Anterior cingulate cortex (tissue), 58 donors: ENCODE results near the gene OR1L6.

Experiments used
- DNase-seq, 58 donors: peaks; one replicate each; lab custom pipeline; 2025; lab: John Stamatoyannopoulos, UW

OR1L6 gene, protein sequence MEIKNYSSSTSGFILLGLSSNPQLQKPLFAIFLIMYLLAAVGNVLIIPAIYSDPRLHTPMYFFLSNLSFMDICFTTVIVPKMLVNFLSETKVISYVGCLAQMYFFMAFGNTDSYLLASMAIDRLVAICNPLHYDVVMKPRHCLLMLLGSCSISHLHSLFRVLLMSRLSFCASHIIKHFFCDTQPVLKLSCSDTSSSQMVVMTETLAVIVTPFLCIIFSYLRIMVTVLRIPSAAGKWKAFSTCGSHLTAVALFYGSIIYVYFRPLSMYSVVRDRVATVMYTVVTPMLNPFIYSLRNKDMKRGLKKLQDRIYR

GRCh38 chr9:122742003-122742402 is at the start of gene OR1L6:
Gene OR1L6 (plus strand): TSS chr9:122742303. CDS start chr9:122749848, 7,545 bp downstream.
- no peak for DNase-seq

DNA sequence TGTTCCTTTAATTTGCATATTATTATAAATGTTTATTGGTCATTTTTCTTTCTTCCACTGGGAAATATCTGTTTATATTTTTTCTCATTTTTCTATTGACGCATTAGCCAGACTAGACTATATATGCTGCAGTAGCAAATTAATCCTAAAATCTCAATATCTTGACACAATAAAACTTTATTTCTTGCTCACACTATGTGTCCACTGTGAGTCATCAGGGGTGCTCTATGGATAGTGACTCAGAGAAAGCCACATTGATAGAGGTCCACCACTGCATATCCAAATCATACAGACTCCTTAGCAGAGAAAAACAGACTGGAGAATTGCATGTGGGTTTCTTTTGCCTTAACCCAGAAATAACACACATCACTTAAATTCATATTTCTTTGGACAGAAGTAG is 46.4 kb upstream of the OR1L6 start:
- no peak for DNase-seq

DNA sequence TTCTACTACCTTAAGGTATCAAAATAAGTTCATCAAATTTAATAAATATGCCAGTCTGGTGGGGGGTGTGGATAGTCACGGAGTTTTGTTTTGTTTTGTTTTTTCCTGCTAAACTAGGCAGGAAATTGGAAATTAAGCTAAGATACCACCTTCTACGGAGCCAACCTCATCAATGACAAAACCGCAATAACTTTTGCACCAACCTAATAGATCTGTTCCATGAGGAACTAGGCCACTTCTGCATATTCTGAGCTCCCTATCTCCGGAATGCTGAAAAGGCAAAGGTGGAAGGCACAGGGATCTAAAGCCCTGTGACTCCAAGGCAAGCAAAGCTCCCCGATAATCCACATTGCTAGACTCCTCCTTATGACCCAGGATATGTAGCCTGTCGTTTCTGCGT is 24.1 kb upstream of the OR1L6 start:
- DNase-seq = no peak

DNA sequence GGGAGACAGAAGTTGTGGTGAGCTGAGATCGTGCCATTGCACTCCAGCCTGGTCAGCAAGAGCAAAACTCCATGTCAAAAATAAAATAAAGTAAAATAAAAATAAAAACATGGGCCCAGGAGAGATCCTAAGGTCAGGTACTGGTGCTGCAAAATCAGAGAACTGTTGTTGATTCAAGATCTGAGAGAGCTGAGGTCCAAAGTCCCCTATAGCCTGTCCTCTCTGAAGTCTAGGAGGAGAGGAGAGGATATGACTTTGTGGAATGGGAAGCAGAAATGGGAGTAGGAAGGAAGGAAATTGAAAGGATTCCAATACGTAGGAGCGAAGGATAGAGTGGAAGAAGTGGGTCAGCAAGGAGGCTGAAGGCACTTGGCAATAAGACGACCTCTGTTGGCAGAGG is 22.9 kb upstream of the OR1L6 start:
- DNase-seq = no peak

DNA sequence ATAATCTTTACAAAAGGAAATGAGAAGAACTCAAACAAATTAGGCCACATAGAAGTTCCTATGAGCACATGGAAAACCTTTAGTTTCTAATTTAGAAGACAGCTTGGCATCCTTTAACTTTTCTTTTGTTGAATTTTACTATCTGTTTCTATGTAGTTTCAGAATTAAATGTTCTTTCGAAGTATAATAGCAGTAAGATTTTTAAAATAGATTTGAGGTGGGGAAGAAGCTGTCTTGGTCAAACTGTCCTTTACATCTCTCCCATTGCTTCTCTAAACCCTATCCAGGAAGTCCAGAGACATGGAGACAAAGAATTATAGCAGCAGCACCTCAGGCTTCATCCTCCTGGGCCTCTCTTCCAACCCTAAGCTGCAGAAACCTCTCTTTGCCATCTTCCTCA is 18.4 kb upstream of the OR1L6 start, which contains the start of gene OR1L4:
TSS of gene OR1L4 (plus strand) at position 301 of the 400 bp plus-strand sequence. CDS start at position 301, 0 bp downstream.
- no peak for DNase-seq

DNA sequence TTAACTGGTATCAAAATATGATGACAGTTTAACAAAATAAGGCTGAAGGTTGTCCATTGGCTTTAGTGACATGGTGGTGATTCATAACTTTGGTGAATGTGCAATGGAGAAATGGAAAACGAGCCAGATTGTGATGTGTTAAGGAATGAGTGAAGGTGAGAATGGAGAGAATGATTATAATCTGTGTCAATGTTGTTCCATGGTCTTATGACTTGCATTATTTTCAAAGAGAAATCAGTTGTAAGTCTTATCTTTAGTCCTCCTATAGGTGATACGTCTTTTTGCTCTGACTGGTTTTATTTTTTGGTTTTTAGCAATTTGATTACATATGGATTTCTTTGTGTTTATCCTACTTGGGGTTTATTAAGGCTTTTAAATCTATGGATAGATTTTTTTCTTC is 12.7 kb downstream of the OR1L6 start:
- DNase-seq = no peak

- DNase-seq = no peak
Observed at GRCh38 chr9:122767817-122768216, 25.7 kb downstream of the OR1L6 start.

DNA sequence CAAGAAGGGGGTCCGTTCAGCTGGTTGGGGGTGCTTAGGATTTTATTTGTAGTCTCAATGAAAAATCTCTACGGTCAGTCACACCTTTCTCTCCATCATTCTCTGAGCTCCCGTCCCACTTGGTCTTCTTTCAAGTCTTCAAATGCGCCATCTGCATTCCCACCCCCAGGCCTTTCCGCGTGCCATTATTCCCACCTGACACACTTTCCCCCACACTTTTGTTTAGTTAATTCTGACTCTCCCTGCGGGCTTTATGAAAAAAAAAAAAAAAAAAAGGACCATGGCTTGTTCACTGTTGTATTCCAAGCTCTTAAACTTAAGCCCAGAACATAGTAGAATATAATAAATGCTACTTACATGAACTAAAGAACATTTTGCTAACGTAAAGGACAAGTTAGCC is 34.9 kb downstream of the OR1L6 start:
- DNase-seq = no peak

GRCh38 chr9:122777935-122778627 is 36.0 kb downstream of the OR1L6 start:
- DNase-seq = no peak

DNA sequence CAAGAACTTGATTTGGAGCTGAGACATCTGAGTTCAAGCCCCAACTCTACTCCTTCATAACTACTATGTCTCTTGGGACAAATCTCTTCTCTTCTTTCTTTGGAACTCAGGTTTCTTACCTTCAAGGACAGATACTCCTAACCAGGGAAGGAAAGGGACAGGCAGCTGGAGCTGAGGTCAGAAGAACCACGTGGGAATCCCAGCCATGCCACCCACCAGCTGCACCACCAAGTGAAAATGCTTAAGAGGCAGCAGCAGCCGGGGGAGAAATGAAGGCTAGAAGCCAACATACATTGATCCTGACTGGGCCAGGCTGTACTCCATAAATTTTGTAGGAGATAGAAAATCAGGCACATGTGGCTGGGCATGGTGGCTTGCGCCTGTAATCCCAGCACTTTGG is 37.1 kb downstream of the OR1L6 start:
- DNase-seq = no peak

DNA sequence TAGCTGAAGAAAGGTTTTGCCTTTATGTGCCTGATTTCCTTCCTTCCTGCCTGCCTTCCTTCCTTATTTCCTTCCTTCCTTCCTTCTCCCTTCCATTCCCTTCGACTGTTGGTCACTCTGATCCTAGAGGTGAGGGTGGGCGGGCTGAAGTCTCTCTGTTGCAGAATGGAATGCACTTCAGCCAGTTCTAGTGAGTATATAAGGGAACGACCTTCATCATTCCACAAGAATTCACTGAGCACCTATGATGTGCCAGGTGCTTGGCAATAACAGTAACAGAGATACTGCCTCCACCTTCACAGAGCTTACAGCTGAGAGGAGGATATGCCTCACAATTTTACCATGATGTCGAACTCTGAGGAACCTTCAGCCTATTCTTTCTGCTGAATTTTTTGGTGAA is 37.9 kb downstream of the OR1L6 start:
- no peak for DNase-seq

- DNase-seq = no peak
Observed at GRCh38 chr9:122781671-122782070, 39.6 kb downstream of the OR1L6 start.

- DNase-seq = no peak
Observed at GRCh38 chr9:122785269-122785668, 43.2 kb downstream of the OR1L6 start.

- no peak for DNase-seq
Observed at GRCh38 chr9:122786338-122786737, 44.2 kb downstream of the OR1L6 start.

DNA sequence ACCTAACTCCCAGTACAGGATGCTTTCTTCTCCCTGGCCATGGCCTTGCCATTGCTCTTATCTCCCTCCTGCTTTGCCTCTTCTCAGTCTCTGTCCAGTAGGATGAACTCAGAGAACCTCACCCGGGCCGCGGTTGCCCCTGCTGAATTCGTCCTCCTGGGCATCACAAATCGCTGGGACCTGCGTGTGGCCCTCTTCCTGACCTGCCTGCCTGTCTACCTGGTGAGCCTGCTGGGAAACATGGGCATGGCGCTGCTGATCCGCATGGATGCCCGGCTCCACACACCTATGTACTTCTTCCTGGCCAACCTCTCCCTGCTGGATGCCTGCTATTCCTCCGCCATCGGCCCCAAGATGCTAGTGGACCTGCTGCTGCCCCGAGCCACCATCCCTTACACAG is 46.7 kb downstream of the OR1L6 start, which contains the start of gene OR5C1:
TSS of gene OR5C1 (plus strand) at position 103 of the 400 bp plus-strand sequence. CDS start at position 103, 0 bp downstream.
- DNase-seq = no peak

GRCh38 chr9:122789256-122790046 is 47.3 kb downstream of the OR1L6 start:
- DNase-seq = no peak

DNA sequence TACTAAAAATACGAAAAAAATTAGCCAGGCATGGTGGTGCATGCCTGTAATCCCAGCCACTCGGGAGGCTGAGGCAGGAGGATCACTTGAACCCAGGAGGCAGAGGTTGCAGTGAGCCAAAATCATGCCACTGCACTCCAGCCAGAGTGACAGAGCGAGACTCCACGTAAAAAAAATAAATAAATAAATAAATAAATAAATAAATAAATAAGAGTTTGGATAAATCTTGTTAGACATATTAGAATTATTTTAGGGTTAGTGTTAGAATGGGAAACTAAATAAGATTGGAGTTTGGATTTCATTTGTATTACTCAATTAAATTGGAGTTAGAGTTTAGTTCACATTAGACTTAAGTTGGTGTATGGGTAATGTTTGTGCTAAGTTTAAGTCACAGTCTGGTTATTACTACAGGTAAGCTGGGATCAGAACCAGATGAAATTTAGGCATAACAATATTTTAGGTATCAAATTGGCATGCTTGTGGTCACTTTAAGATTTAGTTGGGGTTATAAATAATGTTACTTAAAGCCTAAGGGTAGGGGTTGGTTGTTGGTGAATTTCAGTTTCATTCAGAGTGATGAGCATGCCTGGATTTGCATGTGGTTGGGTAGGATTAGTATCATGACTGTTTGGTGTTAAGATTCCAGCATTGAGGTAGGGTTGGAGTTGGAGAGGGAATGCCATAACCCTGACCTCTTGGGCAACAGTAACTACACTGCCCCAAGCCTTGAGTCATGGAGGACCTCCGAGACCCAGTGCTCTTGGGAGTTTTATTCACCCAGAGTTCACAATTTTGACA is 50.0 kb downstream of the OR1L6 start:
- DNase-seq = no peak

- no peak for DNase-seq
Observed at GRCh38 chr9:122797316-122798063, 55.4 kb downstream of the OR1L6 start.
